Activated naive CD4-positive, alpha-beta T cell treated with anti-CD3 and anti-CD28 coated beads for 36 hours (primary cell): Measurements from ENCODE around the gene NPTXR. TPM values are rescaled to one million over a fixed set of nuclear protein-coding genes. Genes with fewer than 3 reads are reported as not detected.
A peak's percentile ranks its signal among the peaks of the same experiment; 100 is the strongest.

Source experiments
- CTCF ChIA-PET: fragments of 350-600 bp; sonication (Branson Sonifier 250); formaldehyde crosslinking; loops from one replicate; lab custom pipeline; 2021; ENCODE audit warnings: antibody characterized with exemption; lab: Charles Lee
- DNase-seq: peaks from one replicate; pipeline ENCODE4 v3.0.0-alpha.2; 2020
- H3K27ac Mint-ChIP-seq: one replicate; pipeline ENCODE4 v1.8.0; 2021; ENCODE audit warnings: mild to moderate bottlenecking, mixed read lengths
- H3K27me3 Mint-ChIP-seq: one replicate; pipeline ENCODE4 v1.8.0; 2021; ENCODE audit warnings: low read depth, mixed read lengths
- H3K36me3 Mint-ChIP-seq: one replicate; pipeline ENCODE4 v1.8.0; 2021; ENCODE audit warnings: low read depth, mixed read lengths
- H3K4me1 Mint-ChIP-seq: one replicate; pipeline ENCODE4 v1.8.0; 2021; ENCODE audit warnings: low read depth, mixed read lengths
- H3K4me3 Mint-ChIP-seq: one replicate; pipeline ENCODE4 v1.8.0; 2021; ENCODE audit warnings: mild to moderate bottlenecking, moderate library complexity, mixed read lengths
- H3K9me3 Mint-ChIP-seq: one replicate; pipeline ENCODE4 v1.8.0; 2021; ENCODE audit warnings: mixed read lengths
- intact Hi-C: fragments of 100-400 bp; cut with micrococcal nuclease; formaldehyde crosslinking; loops from one replicate; pipeline ENCODE4 v1.15.1; 2023
- total RNA-seq, 2 experiments: library from RNA; stranded (reverse); gene quantifications; one replicate each; pipeline ENCODE4 v1.2.3, GENCODE V29; 2021

NPTXR gene
- 1 to 10 TPM; 1.4 to 1.5 TPM for total RNA-seq

DNA sequence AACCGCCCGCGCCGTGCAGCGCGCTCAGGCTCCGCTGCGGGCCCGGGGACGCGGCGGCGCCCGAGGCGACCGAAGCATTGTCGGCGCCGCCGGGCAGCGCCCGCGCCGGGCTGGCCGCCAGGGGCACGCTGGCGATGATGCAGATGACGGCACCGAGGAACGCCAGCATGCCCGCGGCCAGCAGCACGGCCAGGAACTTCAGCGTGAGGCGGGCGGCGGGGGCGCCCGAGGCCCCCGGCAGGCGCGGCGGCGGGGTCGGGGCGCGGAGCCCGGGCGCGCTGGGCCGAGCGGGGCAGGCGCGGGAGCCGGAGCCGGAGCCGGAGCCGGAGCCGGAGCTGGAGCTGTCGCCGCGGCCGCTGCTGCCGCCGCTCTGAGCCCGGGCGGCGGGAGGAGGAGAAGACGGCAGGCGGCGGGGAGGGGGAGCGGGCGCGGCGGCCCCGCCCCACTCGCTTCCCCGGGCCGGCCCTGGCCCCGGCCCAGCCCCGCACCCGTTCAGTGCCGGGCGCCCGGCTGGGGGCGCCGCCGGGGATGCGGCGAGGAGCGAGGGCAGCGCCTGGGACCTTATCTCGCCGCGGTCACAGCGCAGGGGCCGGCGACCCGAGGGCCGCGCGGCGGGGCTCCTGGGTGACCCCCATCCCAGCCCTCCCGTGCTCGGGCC is at the start of gene NPTXR:
Gene NPTXR, minus strand, starts transcription at position 372 of the 658 bp plus-strand sequence.
- DNase-seq: peak; percentile 32
- Mint-ChIP-seq H3K36me3 (no peaks in the 10 kb centered on the region), H3K4me3 (peak within 1 kb of the TSS; percentile 62), H3K9me3 (no peaks in the 10 kb centered on the region), H3K27ac (no peak within 1 kb of the TSS), H3K27me3 (peaks cover 16% of the 10 kb centered on the region), H3K4me1 (peaks cover 15% of the 10 kb centered on the region)
- intact Hi-C loops: loop anchor here (5.0 kb wide), 1 partner anchor 86 kb away; the partner anchor contains the start of gene SUN2
- CTCF ChIA-PET: interaction anchor here (0.9 to 1.5 kb wide), 8 partner anchors 10 to 170 kb away, joined by 3 to 5 read pairs (median 3); no protein-coding TSS in a partner anchor

- peaks cover 5% of the 10 kb centered on the region for H3K27me3 Mint-ChIP-seq
- no peak for DNase-seq
- no peak overlapping the region for H3K4me3 Mint-ChIP-seq
- no peak overlapping the region for H3K27ac Mint-ChIP-seq
- intact Hi-C loops: no loop called here
- no peaks in the 10 kb centered on the region for H3K36me3 Mint-ChIP-seq
- H3K4me1 Mint-ChIP-seq: no peaks in the 10 kb centered on the region
- CTCF ChIA-PET: no interaction called here
- H3K9me3 Mint-ChIP-seq: no peaks in the 10 kb centered on the region
Measured at GRCh38 chr22:38891256-38891655, 47.4 kb upstream of the NPTXR start.

- Mint-ChIP-seq H3K27me3 (peaks cover 5% of the 10 kb centered on the region), H3K36me3 (no peaks in the 10 kb centered on the region), H3K9me3 (no peaks in the 10 kb centered on the region), H3K4me1 (no peaks in the 10 kb centered on the region), H3K4me3 (no peak overlapping the region), H3K27ac (no peak overlapping the region)
- CTCF ChIA-PET: interaction anchor here (0.6 to 1.6 kb wide), 4 partner anchors 21 to 166 kb away, joined by 3 to 7 read pairs (median 5); no protein-coding TSS in a partner anchor
- intact Hi-C loops: no loop called here
- no peak for DNase-seq
Measured at GRCh38 chr22:38890377-38890776, 46.5 kb upstream of the NPTXR start.

GRCh38 chr22:38886333-38886732 is 42.5 kb upstream of the NPTXR start:
- Mint-ChIP-seq H3K4me3 (no peak overlapping the region), H3K9me3 (no peaks in the 10 kb centered on the region), H3K27me3 (no peaks in the 10 kb centered on the region), H3K27ac (no peak overlapping the region), H3K4me1 (peaks cover 26% of the 10 kb centered on the region), H3K36me3 (no peaks in the 10 kb centered on the region)
- intact Hi-C loops: no loop called here
- no peak for DNase-seq
- CTCF ChIA-PET: interaction anchor here (0.8 kb wide), 1 partner anchor 18 kb away, joined by 4 read pairs; no protein-coding TSS in a partner anchor

GRCh38 chr22:38882972-38883622 is 39.3 kb upstream of the NPTXR start:
- Mint-ChIP-seq H3K36me3 (no peaks in the 10 kb centered on the region), H3K4me3 (peak overlapping the region; percentile 17), H3K27me3 (no peaks in the 10 kb centered on the region), H3K9me3 (no peaks in the 10 kb centered on the region), H3K4me1 (peaks cover 27% of the 10 kb centered on the region), H3K27ac (no peak overlapping the region)
- intact Hi-C loops: no loop called here
- no peak for DNase-seq
- CTCF ChIA-PET: interaction anchor here (0.6 kb wide), 1 partner anchor 121 kb away, joined by 3 read pairs; no protein-coding TSS in a partner anchor

DNA sequence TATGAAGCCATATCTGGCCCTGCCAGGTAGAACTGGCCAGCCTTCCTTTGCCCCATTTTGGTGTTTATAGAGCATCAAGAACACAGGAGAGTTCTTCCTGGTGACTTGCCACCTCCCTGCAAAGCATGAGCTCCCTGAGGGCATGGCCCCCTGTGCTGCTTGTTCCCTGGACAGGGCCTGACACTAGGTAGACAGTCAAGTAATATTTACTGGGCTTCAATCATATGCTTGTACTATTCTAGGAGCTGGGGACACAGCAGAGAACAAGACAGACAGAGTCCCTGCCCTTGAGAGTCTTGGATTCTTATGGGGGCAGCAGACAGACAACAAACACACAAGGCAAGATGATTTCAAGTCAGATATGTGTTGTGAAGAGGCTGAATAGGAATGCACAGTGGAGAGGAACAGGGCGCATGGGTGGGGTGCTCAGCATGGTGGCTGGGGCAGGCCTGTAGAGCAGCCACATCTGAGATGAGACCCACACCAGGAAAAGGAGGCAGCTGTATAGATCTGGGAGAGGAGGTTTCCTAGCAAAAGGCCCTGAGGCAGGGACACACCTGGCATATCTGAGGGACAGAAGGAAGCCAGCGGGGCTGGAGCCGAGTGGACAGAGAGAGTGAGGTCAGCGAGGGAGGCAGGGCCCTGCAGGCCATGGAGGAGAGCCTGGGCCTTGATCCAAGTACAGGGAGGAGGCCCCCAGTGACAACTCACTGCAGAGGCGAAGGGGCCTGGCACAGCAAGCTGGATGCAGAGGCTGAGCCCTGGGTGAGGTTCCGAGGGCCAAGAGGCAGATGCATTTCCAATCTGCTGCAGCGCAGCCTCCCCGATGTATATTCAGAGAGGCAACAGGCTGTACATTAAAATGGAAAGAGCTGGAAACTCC is 38.4 kb upstream of the NPTXR start:
- Mint-ChIP-seq H3K27ac (no peak overlapping the region), H3K36me3 (no peaks in the 10 kb centered on the region), H3K9me3 (no peaks in the 10 kb centered on the region), H3K27me3 (no peaks in the 10 kb centered on the region), H3K4me1 (peaks cover 27% of the 10 kb centered on the region), H3K4me3 (no peak overlapping the region)
- CTCF ChIA-PET: interaction anchor here (0.6 to 2.0 kb wide), 2 partner anchors 12 to 122 kb away, joined by 3 to 5 read pairs; no protein-coding TSS in a partner anchor
- DNase-seq: no peak
- intact Hi-C loops: no loop called here

DNA sequence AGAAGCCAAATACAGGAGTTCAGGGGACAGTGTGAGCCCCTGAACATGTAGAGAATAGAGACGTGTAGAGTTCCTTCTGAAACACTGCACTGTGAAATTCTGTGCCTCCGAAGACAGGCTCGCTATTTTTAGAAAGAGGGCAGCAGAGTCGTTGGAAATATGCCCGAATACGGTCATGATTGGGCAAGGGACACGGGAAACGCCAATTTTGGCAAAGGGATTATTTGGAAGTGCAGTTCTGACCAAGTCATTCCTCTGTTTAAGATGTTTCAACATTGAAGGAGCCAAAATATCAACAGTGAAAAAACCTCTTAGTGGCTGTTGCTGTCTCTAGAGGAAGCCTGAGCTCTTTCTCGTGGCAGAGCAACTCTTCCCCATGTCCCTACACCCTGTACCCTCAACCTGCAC is 37.6 kb upstream of the NPTXR start:
- Mint-ChIP-seq H3K36me3 (no peaks in the 10 kb centered on the region), H3K4me3 (no peak overlapping the region), H3K27ac (no peak overlapping the region), H3K4me1 (peaks cover 27% of the 10 kb centered on the region), H3K9me3 (no peaks in the 10 kb centered on the region), H3K27me3 (no peaks in the 10 kb centered on the region)
- intact Hi-C loops: no loop called here
- CTCF ChIA-PET: interaction anchor here (1.5 to 2.0 kb wide), 2 partner anchors 10 to 12 kb away, joined by 5 read pairs; partner anchors contain the start of gene CBX6
- no peak for DNase-seq

DNA sequence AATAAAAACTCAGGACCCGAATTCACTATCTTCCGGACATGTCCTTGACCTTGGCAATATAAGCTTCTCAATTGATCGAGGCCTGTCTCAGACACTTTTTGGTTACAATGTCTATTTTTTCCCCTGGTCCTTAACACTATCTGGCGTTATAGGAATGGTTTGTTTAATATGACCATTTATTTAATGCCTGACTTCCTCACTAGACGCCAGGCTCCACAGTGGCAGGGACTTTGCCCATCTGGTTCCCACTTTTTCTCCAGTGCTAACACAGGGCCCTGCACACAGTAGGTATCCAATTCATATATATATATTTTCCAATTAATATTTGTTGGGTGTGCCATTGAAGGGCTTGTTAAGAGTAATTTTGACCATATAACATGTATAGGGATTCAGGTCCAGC is 36.1 kb upstream of the NPTXR start:
- intact Hi-C loops: no loop called here
- Mint-ChIP-seq H3K4me1 (peaks cover 30% of the 10 kb centered on the region), H3K36me3 (no peaks in the 10 kb centered on the region), H3K9me3 (no peaks in the 10 kb centered on the region), H3K27ac (no peak overlapping the region), H3K4me3 (no peak overlapping the region), H3K27me3 (no peaks in the 10 kb centered on the region)
- no peak for DNase-seq
- CTCF ChIA-PET: interaction anchor here (1.2 to 1.5 kb wide), 2 partner anchors 9 to 122 kb away, joined by 4 to 5 read pairs; partner anchors contain the start of gene CBX6

DNA sequence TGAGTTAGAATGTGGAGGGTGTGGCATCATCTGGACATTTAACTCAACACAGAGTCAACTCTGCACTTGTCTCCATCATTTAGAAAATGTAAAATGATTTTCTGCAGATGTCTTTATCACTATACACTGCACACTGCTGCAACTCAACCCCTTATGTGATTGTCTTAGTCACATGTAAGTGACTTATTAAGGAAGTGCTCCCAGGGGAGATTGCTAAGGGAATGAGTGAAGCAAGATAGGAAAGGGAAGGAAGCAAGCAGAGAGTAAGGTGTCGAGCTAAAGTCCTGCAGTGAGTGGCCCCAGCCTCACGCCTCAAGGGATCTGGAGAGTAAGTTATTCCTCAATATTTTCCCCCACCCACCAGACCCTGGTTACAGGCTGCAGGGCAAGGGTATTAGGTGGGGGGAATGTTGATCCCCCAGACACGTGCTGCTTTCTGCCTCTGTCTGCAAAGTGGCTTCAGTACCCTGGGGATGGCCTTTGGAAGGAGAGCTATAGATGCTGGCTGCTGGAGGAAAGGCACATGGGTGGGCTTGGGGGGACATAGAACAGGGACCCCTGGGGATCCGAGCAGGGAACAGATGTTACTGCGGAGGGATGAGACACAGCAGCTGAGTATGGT is 35.4 kb upstream of the NPTXR start:
- intact Hi-C loops: no loop called here
- Mint-ChIP-seq H3K4me3 (no peak overlapping the region), H3K4me1 (peaks cover 34% of the 10 kb centered on the region), H3K9me3 (peaks cover 2% of the 10 kb centered on the region), H3K27ac (no peak overlapping the region), H3K27me3 (no peaks in the 10 kb centered on the region), H3K36me3 (no peaks in the 10 kb centered on the region)
- DNase-seq: no peak
- CTCF ChIA-PET: interaction anchor here (1.2 kb wide), 1 partner anchor 121 kb away, joined by 4 read pairs; no protein-coding TSS in a partner anchor

DNA sequence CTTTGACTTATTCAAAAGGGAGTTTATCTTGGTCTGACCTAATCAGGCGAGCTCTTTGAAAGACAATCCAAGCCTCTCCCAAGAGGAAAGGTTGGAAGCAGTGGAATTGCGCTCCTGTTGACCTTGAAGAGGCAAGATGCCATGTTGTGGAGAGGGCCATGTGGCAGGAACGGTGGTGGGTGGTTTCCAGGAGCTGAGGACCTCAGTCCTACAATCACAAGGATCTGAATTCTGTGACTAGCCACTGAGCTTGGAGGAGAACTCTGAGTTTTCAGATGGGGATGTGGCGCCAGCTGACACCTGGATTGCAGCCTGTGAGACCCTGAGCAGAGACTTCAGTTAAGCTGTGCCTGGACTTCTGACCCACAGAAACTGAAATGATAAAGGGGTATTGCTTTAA is 34.2 kb upstream of the NPTXR start:
- Mint-ChIP-seq H3K4me3 (no peak overlapping the region), H3K27me3 (no peaks in the 10 kb centered on the region), H3K36me3 (no peaks in the 10 kb centered on the region), H3K9me3 (peaks cover 2% of the 10 kb centered on the region), H3K4me1 (peaks cover 40% of the 10 kb centered on the region), H3K27ac (no peak overlapping the region)
- no peak for DNase-seq
- intact Hi-C loops: no loop called here
- CTCF ChIA-PET: interaction anchor here (0.9 to 1.0 kb wide), 2 partner anchors 103 to 125 kb away, joined by 3 to 6 read pairs; no protein-coding TSS in a partner anchor

- intact Hi-C loops: loop anchor here (1.0 to 5.0 kb wide), 9 partner anchors 67 to 1033 kb away; partner anchors contain the start of genes ATF4, CBX7 and GTPBP1
- Mint-ChIP-seq H3K4me1 (peaks cover 40% of the 10 kb centered on the region), H3K4me3 (peak overlapping the region; percentile 88), H3K27ac (peak overlapping the region; percentile 77), H3K9me3 (peaks cover 2% of the 10 kb centered on the region), H3K36me3 (peaks cover 14% of the 10 kb centered on the region), H3K27me3 (no peaks in the 10 kb centered on the region)
- no peak for DNase-seq
- CTCF ChIA-PET: interaction anchor here (0.6 to 1.4 kb wide), 4 partner anchors 67 to 457 kb away, joined by 3 to 10 read pairs (median 4); no protein-coding TSS in a partner anchor
Measured at GRCh38 chr22:38874529-38875222, 30.8 kb upstream of the NPTXR start.
